Measurements from ENCODE around the gene SORL1. TPM values are rescaled to one million over a fixed set of nuclear protein-coding genes. Genes with fewer than 3 reads are reported as not detected.

SORL1 gene
- total and polyA plus RNA-seq, 2 of the 8 experiments (the other 6 are each of a cell fraction or from before 2014, with no cell fraction given) = 38.1 to 65.5 TPM

- TF ChIP-seq CTCF (IDR thresholded peaks at IDR 0.05; ENCODE audit: control extremely low read depth in 1 of 3, insufficient read depth in 1 of 3, low read depth in 1 of 3, low read length in 3 of 3) = no peak
Measured at GRCh38 chr11:121667836-121668235, 215.7 kb downstream of the SORL1 start (continued).

Measured in H1 (cell line).